NCI-H1105 treated with DMSO at 0.1 percent for 48 hours (cell line): ENCODE results near the gene HSPB1.
"Not testable (repeated sequence)": the region's sequence is repeated elsewhere in the genome, so short reads cannot be mapped to it uniquely, and the experiment has no call there.

Experiments used
- DNase-seq: peaks from one replicate; lab custom pipeline; 2025; lab: John Stamatoyannopoulos, UW

Gene HSPB1

DNA sequence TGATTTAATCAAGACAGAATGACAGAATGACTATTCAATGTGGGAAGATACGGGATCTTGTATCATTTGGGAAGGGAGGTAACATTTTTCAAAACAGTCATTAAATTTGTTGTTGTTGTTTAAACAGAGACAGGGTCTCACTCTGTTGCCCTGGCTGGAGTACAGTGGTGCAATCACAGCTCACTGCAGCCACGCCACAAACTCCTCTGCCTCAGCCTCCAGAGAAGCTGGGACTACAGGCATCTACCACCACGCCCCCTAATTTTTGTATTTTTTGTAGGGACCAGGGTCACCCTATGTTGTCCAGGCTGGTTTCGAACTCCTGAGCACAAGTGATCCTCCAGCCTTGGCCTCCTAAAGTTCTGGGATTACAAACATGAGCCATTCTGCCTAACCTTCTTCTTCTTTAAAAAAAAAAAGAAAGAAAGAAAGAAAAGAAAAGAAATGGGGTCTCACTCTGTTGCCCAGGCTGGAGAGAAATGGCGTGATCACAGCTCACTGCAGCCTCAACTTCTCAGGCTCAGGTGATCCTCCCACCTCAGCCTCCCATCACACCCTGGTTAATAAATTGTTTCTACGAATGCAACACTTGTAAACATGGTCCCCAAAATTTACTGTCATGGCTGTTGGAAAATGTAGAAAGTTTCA, 32.0 kb downstream of the HSPB1 start:
- DNase-seq = no peak

DNA sequence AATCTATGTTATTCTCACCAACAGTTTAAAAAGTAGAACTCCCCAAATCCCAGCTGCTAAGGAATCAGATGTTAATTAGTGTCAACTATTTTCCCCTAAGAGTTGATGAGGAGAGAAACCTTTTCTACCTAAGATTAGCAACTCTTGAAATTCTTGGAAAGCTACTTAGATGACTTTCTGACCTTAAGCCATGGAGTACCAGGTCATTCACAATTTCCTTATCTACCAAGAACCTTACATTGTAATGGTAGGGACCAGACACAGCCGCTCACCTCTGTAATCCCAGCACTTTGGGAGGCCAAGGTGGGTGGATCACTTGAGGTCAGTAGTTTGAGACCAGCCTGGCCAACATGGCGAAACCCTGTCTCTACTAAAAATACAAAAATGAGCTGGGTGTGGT, 32.9 kb downstream of the HSPB1 start:
- DNase-seq = not testable (repeated sequence)

DNA sequence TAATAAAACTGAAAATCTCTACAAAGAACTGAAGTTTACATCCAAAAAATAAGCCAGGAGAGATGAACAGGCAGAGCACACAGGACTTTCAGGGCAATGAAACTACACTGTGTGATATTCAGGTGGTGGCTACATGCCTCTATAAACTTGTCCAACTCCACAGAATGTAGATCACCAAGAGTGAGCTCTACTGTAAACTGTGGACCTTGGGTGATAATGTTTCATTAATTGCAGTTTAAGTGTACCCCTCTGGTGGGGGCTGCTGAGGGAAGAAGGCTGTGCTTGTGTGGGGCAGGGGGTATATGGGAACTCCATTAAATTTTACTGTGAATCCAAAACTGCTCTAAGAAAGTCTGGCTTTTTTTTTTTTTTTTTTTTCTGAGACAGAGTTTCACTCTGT, 33.6 kb downstream of the HSPB1 start:
- no peak for DNase-seq

DNA sequence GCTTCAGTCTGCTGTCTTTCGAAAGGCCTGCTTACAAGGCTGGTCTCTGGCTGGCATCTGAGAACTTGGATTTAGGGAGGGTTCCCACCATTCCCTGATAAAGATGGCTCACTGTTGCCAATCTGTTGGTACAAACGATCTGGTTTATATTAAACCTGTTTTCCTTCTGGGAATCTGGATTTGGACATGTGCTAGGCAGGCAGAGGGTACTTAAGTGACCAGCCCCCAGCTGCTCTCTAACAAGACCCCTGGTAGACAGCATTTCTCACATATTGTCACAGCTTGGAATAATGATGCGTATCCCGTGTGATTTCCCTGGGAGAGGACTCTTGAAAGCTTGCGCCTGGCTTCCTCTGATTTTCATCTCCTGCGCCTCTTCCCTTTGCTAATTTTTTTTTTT, 34.7 kb downstream of the HSPB1 start:
- no peak for DNase-seq

DNA sequence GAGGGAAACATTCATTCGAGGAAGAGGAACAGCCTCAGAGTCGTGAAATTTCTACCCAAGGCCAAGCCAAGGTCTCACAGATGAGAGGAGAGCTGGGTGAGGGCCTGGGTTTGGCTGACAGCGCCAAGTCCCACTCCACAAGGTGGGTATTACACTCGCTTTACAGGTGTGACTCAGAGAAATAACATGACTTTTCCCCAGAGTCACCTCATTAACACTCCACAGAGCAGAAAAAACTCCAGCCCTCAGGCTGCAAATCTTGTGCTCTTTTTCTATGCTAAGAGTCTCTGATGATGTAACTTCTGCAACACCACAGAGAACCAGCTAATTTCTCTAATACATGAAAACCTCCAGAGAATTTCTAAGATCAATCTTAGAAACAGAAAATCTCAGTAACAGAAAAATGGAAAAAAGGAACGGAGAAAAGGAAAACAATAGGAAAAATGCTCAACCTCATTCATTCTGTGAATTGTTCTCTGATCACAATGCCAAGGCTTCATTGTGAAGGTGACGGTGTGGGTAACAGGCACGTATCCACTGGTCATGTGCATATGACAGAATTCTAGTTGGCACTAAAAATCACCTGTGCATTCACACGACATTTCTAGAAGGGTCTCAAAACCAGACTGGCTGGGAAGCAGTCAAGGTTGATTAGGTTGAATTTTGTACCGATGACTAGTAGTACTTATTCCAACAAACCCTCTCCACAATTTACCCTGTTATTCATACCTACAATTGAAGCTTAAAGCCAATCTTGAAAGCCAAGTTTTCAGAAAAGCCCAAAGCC, 36.0 kb downstream of the HSPB1 start:
- DNase-seq = no peak

DNA sequence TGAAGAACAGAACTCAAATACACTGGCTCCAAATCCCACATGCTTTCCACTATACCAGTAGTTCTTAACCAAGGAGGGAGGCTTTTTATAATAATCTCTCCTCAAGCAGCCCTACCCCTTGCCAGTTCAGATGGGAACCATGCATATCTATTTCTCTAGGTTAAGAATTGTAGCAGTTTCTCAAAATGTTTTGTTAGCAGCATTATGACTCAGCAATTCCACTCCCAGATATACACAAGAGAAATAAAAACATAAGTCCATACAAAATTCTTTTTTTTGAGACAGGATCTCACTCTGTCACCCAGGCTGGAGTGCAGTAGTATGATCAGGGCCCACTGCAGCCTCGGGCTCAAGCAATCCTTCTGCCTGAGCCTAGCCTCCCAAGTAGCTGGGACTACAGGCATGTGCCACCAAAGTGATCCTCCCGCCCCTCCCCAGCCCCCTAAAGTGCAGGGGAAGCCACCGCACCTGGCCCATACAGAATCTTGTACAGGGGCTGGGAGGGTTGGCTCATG, 38.2 kb downstream of the HSPB1 start:
- DNase-seq = no peak

DNA sequence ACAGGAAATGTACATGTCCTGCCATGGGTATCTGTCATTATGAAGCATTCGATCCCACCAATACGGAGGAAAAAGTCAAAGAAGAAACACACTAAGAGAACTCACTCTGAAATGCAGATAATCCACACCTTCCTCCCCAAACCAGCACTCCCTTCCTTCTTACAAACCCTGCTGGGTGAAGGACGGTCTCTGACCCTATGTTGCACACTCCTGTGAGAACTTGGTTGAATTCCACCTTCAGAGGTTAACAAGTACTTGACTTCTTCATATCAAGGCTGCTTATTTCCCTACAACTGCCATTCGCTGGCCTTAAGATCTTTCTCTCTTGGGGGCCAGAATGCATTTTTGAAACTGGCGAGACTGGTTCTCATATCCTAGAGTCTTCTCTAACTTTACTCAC, 39.7 kb downstream of the HSPB1 start:
- no peak for DNase-seq

DNA sequence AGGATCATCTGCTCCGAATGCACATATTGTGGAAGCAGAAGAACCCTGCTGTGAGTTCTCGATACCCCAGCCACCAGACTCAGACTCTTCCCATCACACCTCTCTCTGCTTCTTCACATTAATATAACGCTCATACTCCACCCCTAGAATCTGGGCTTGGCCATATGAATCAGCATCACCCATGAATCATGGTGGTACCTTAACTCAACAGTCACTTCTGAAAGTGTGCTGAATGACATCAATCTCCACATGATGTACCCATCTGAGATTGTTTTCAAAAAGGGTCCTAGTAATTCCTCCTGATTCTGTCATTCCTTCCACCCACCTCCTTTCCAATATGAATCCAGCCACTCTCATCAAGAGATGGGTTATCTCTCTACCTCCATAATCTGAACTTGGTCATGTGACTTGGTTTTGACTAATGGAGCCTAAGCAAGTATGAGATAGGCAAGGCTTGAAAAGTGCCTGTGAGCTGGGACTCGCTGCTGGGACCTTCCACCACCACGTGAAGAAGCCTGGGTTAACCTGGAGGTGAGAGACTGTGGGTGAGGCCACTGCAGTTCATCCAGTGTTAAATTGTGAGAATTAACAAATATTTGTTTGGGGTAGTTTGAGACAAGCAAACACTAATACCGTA, 40.9 kb downstream of the HSPB1 start:
- no peak for DNase-seq

DNA sequence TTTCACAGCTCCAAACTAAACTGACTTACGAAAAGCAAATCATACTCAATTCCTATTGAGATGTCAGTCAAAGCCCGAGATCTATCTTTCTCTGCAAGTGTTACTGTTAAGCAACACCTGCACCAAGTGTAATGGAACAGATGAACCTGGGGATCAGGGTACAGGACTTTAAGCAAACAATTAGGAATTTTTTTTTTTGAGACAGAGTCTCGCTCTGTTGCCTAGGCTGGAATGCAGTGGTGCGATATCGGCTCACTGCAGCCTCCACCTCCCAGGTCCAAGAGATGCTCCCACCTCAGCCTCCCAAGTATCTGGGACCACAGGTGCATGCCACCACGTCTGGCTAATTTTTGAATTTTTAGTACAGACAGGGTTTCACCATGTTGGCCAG, 41.5 kb downstream of the HSPB1 start:
- DNase-seq = no peak

DNA sequence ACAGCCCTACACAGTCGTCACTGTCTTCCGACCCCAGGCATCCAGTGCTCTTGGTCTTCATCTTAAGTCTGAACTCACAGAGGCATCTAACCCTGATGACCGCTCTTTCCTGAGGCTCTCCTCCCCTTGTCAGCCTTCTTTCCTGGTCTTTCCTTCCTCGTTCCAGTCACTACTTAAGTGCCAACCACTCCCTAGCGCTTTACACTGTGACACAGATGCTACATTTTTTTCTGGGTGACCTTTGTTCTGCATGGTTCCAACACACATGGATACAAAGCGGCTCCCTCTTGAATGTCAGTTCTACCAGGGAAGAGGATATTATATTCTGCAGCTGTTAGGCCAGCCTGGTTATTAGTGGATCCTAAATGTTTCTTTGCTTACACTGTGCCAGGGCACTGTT, 43.6 kb downstream of the HSPB1 start:
- DNase-seq = no peak

DNA sequence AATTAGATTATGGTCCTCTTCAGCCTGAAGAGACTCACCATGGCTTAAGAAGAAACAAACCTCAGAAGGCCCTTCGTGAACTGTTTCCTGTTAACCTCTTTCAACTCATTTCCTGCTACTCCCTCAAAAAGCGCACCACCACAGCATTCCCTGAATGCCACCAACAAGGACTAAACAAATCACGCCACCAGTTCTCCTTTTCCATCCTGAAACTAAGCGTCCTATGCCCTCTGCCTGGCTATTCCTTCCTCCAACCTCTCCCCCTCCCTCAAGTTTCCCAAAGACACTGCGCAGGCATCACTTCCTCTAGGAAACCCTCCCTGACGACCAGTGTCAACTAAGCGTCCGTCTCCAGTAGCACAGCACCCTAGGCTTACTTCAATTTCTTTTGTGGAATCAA, 44.3 kb downstream of the HSPB1 start:
- no peak for DNase-seq

DNA sequence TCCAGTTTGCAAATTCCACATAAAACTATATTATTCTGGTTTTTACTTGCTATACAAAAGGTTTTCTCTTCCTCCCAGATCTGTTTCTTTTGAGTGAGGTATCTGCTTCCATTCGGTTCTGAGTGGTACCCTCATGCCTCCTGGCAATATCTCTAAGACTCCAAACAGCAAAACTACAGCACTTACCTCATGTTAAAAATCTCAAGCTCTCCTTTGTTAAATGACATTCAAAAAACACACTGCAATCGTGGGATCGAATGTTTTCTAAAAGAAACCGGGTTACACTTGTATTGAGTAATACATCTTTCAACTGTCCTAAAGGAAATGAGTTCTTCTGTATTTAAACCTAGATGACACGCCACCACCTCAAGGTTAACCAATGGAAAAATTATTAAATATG, 45.2 kb downstream of the HSPB1 start:
- no peak for DNase-seq

DNA sequence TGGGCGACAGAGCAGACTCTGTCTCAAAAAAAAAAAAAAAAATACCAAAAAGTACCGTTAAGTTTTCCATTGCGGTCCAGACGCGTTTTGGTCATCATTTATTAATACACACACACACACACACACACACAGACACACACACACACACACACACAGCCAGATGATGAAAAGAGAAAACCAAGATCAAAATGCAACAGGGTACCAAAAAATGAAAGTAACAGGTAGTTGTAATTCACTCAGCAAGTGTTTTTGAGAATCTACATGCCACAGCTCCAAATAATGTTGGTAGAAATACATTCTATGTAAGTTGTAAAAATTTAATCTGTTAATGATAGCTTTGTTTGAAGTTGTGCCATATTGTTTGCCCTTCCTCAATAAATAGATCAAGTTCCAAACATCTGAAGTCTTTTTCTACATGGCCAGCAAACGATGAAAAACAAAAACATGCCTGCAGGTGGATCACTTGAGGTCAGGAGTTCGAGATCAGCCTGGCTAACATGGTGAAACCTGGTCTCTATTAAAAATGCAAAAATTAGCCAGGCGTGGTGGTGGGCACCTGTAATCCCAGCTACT, 46.9 kb downstream of the HSPB1 start:
- DNase-seq = no peak

DNA sequence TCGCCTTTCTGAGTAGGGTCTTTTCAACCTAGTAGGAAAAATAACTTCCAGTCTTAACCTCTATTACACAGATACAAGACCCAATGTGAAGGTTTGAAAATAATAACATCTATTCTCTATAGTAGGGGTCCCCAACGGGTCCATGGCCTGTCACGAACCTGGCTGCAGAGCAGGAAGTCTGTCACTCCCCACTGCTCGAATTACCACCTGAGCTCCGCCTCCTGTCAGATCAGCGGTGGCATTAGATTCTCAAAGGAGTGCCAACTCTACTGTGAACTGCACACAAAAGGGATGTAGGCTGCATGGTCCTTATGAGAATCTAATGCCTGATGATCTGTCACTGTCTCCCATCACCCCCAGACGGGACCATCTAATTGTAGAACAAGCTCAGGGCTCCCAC, 48.9 kb downstream of the HSPB1 start:
- no peak for DNase-seq

DNA sequence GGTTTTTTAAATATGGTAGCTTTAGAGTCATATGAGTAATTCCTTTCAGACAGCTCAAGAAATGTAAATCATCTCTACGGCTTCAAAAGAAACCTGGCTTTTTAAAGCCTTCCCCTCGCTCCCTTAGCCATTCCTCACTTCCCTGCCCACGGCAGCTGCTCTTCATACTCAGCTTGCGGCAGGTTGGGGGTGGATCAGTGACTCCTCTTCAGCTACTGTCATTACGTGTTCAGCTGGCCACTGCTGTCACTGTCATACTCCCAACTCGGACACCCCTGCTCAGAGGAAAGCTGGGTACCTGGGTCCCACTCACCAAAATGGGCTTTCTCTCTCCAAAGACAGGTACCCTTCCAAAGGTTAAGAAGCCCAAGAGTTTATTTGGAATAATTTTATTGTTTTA, 49.7 kb downstream of the HSPB1 start:
- no peak for DNase-seq

DNA sequence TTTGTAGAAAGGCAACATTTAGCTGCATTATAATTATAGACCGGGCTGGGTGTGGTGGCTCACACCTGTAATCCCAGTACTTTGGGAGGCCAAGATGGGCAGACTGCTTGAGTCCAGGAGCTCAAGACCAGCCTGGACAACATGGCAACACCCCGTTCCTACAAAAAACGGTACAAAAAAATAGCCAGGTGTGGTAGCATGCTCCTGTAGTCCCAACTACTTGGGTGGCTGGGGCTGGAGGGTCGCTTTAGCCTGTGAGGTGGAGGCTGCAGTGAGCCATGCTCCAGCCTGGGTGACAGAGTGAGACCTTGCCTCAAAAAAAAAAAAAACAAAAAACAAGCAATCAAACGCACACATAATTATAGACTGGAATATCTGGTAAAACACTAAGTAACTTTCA, 51.3 kb downstream of the HSPB1 start:
- DNase-seq = no peak
